Stimulated activated CD4-positive, alpha-beta T cell treated with anti-CD3 and anti-CD28 coated beads, Interleukin-12 subunit alpha, Interleukin-12 subunit beta, amount 100 ng/mL, for 48 hours (primary cell): ENCODE data around the gene KRTCAP2.
"Not testable (repeated sequence)": the region's sequence is repeated elsewhere in the genome, so short reads cannot be mapped to it uniquely, and the experiment has no call there.

Source experiments
- DNase-seq, 3 donors: peaks; one replicate each; pipeline ENCODE4 v3.0.0-alpha.2; 2020; ENCODE audit warnings: low read depth in 2 of 3, low spot score in 1 of 3

The KRTCAP2 gene

DNA sequence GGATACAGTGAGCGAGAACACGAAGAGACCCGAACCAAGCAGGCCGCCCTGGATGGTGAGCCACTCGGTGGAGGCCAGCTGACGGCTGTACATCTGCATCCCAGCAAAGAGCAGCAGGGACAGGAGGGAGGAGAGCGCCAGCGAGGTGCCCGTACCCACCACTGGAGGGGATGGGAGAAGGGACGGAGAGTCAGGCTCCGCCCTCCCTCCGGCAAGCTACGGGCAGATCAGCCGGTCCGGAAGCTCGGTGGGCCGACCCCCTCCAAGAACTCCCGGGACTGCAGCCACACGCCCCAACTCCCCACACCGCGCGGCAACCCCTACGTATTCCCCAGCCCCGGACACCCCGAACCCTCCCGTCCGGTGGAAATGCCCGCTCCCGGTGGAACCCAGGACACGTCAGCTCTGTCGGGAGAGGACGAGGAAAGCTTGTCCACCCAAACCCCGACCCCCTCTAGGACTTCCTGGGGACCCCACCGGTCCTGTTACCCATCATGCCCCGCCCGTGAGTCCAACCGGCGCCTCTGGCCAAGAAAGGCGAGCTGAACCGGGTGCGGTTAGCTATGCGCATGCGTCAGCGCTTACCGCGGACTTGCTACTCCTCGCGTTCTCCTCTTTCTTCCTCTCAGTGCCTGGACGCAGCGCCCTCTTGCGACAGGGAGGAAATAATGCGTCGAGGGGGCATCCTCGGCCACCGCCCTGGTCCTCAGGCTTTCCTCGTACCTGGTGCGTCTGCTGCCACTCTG lies at the start of gene KRTCAP2:
Gene KRTCAP2 (minus strand): TSS at position 573 of the 746 bp plus-strand sequence. CDS start 80 bp downstream, at position 493.
- peak; percentile 92 to 94 (median 93) for DNase-seq

GRCh38 chr1:155220211-155220965 lies 47.3 kb upstream of the KRTCAP2 start:
- DNase-seq, result not testable (repeated sequence)

- DNase-seq, result no peak
Observed at GRCh38 chr1:155219592-155220031, 46.5 kb upstream of the KRTCAP2 start.

GRCh38 chr1:155218854-155219591 lies 45.9 kb upstream of the KRTCAP2 start:
- DNase-seq, result peak in 1 of 3 donors; percentile 63

DNA sequence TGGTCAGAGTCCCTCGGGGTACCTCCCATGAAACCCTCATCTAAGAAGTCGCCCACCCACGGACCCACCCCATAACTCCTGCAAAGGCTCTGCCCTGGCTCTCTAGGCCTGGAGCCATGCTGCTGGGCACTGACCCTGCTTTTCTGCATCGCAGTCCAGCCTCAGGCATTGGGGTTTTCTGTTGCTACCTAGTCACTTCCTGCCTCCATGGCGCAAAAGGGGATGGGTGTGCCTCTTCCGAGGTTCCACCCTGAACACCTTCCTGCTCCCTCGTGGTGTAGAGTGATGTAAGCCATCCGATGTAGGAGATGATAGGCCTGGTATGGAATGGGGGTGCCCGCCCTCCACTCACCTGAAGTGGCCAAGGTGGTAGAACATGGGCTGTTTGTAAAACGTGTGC lies 41.6 kb upstream of the KRTCAP2 start:
- DNase-seq, result not testable (repeated sequence)

- not testable (repeated sequence) for DNase-seq
Observed at GRCh38 chr1:155212051-155212440, 38.9 kb upstream of the KRTCAP2 start.

DNA sequence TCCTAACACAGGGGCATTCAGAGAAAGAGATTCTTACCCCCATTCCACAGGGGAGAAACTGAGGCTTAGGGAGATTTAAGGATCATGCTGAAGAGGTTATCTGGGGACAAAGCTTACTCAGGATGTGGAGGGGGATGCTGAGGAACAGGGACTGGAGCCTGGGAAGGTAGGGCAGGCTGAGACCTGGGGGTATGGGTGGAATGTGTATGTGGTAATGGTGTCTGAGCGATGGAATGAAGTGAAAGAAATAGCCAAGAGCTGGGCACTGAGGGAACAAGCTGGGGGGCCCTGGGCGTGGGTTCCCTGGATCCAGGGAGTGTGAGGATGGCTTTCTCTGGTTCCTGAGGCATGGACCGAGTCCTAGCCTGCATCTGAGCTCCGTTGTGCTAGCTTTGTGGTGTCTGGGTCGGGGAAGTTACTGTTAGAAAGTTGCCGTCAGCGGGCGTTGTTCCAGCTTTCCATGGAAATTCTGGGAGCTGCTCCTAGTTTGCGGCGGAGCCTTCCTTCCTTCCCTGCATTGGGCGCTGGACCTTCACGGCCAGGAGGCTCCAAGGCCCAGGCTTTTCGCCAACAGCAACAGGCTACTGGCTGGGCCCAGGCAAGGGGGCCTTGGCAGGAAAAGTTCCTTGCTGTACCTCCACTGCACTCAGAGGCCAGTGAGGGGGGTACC lies 38.4 kb upstream of the KRTCAP2 start:
- not testable (repeated sequence) for DNase-seq

DNA sequence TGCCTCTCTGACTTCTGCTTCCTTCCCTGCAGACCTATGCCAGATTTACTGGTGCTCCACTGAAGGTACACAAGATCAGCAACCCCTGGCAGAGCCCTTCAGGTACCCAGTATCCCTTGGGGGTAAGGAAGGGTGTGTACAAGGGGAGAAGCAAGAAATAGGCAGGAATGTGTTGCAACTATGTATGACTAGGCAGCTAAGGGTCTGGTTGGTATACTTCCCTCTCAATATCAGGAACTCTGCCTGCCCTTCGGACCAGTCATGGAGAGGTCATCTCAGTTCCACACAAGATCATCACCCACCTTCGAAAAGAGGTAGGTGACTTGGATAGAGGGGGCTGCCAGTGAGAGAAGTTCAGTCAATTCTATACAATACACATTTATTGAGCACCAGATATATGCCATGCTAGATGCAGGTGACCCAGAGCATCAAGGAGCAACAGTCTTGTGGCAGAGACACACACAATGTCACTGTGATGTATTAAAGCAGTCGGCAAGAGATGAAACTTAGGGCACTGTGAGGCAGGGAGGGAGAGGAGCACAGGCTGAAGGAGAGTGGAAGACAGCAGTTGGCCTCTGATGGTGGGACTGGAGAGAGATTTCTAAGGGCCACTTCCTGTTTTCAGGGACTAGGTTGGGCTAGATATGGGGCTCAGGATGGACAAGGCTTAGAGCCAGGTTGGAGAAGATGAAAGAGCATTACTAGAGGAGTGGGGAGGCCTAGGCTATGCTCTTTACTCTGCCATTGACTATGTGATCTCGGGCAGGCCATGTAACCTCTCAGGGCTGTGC lies 37.4 kb upstream of the KRTCAP2 start:
- no peak for DNase-seq

DNA sequence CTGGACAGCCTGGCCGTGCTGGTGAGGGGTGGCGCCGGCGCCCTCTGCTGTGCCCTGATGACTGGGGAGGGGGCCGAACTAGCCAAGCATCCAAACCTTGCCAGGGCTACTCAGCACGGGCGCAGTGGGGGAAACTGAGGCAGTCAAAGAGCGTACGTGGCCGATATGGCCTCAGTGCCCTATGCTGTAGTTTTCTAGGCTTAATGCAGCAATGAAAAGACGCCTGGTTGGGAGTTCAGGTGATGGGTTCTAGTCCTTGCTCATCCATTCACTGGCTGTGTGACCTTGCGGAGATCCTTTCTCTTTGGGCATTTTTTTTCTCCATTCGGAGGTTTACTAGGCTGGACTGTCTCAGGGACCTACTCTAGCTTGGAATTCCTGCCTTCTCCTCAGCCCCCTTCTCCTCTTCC lies 36.2 kb upstream of the KRTCAP2 start:
- DNase-seq, result no peak

DNA sequence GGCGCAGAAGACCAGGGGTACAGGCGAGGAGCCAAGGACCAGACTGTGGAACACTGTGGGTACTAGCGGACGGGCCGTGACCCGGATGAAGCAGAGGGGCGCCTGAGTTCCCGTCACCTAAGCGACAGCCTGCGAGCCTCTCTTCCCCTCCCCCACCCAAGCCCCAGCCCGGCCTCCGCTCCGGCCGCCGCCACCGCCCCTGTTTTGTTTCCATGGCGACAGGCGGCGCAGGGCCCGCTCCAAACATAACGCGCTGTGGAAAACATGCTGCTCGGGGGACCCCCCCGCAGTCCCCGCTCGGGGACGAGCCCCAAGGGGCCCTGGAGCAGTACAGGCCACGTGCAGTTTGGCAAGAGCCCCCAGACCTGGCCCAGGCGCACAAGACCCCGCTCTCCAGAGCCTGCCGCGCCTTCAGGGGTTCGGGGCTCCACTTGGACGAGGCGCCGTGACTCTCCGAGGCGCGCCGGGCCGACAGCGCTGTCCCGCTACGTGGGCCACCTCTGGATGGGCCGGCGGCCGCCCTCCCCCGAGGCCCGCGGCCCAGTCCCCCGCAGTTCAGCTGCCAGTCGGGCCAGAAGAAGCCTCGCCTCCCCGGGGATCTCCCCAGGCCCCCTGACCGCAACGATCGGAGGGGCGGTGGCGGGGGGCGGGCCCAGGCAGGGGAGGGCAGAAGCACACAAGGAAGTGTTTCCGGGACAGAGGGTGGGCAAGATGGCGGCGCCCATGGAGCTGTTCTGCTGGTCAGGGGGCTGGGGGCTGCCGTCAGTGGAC lies 35.6 kb upstream of the KRTCAP2 start, which contains the start of gene MTX1:
Gene MTX1 (plus strand): TSS at position 155 of the 771 bp plus-strand sequence. CDS start 110 bp downstream, at position 265.
- DNase-seq, result peak; percentile 76 to 86 (median 76)

GRCh38 chr1:155207806-155208540 lies 34.9 kb upstream of the KRTCAP2 start, which contains the start of gene THBS3:
Gene THBS3, minus strand, starts transcription at chr1:155207897. Its CDS starts 21 bp downstream, at chr1:155207876.
- no peak for DNase-seq

DNA sequence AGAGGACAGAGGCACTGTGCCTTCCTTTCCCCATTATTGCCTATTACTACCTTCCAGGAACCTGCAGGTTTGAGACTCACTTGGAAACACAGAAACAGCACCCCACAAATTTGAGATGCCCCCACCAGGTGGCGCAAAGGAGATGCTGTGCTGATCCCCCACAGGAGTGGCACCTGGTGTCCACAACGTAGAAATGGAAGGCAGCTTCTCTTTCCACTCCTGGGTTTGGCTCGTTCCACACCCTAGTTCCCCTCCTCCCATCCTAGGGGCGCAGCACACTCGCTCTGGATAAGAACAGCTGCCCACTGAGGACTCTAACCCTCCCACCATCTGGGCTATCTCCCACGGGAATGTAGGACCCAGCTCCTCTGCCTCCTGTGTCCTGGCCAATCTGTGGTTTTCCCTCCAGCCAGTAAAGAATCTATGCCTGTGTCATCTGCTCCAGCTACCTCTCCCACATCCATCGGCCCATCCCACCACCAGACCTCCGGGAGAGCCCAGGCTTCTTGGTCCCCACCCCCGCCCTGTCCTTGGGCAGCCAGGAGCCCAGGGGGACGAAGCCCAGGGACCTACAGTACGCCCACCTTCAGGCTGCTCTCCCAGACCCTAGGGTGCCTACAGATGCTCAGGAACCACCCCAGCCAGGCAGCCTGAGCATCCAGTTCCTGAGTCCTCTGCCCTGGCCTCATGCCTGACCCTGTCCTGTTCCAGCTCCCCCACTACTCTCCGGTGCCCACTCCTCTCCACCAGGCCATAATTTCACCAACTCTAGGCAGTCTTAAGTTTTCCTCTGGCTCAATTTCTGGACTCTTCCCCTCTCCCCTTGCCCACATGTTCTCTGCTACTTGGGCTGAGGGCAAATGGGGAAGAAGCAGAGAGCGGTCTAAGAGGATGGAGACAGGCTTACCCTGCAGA lies 34.0 kb upstream of the KRTCAP2 start:
- DNase-seq, result peak; percentile 81 to 93 (median 86)

DNA sequence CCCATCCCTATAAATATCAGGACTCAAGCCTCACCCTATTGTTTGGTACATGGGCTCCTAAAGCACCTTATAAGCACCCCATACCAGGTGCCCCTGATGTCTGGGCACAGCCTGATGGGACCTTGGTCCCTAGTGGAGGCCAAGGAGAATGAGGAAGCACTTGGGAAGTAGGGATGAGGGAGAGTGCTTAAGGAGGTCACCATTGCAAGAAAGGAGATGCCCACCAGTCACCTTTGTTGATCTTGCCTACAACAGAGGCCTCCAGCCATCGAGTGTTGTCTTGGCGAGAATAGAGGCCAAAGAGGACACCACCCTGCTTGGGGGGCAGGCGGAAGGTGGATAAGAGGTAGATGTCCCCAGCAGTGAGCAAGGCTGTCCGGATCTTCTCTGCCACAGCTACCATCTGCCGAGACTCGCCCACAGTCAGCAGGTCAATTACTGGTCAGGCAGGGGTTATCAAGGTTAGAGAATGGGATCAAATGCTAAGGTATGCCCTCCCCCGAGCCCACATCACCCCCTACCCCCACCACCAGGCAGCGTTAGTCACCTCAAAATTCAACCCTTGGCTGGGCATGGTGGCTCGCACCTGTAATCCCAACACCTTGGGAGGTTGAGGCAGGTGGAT lies 33.0 kb upstream of the KRTCAP2 start:
- no peak for DNase-seq

DNA sequence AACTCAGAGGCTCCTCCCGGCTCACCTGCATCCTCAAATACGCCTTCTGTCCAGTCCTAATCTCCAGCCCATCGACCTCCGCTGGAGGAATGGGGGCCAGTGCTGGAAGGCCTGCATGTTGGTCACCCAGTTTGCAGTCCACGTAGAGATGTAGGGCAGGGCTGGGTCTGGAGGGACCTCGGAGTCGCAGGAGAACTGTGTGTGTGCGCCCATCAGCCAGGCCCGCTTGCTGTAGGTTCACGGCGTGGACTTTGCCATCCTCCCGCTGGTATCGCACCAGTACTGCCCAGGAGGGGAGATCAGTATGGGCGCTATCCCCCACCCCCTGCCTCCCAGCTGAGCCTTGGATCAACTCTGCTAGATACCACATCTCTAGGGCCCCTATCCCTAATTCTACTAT lies 31.9 kb upstream of the KRTCAP2 start:
- DNase-seq, result no peak

- DNase-seq, result no peak
Observed at GRCh38 chr1:155202731-155203515, 29.8 kb upstream of the KRTCAP2 start.

DNA sequence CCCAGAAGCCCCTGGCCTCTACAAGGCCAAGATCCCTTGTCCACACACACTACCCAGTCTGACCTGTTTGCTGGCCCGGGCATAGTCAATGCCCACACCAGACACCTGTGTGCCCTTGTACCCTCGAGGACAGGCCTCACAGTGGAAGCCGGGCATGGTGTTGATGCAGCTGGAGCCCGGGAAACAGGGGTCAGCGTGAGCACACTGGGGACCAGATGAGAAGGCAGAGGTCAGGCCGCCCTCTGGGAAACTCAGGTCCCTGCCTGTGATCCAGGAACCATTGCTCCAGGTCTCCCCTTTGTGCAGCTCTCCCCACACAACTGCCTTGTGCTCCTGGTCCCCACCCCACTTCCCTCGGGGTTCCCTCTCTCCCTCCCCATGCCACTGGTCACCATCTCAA lies 29.1 kb upstream of the KRTCAP2 start:
- DNase-seq, result no peak
